ENCODE measurements around the gene TBC1D16. TPM values are rescaled to one million over a fixed set of nuclear protein-coding genes. Genes with fewer than 3 reads are reported as not detected.

Gene TBC1D16
- total and polyA plus RNA-seq, 10 of the 15 experiments (the other 5 are each of a cell fraction or from before 2014, with no cell fraction given) = 0.01 to 0.13 (median 0.06) TPM; not detected in 3

DNA sequence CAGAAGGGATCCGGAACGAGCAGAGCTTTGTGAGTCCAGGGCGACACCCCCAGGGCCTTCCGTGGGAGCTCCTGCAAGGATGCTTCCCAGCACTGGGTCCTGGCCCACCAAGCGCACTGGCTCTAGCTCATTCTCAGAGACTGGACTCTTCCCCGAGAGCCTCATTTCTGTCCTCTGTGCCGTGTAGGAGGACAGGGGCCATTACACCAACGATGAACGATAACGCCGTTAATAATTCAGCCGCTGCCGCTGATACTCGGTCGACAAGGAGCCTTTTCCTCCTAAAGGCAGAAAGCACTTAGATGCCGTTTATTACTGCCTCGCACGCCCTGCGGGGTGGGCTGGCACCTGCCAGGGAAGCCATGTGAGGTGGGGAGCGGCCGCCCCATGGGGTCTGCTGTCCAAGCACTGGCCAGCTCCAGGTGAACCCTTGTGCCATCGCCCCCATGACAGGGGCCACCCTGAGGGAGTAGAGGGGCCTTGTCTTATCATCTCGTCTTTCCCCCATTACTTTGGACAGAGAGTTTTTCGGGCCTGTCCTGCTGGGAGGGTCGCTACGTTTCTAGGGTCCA is 33.5 kb downstream of the TBC1D16 start:
- ChIA-PET POLR2A (no interaction called here), RAD21 (ENCODE audit: unreplicated experiment) (no interaction called here), CTCF (no interaction called here), SMC1A (ENCODE audit: uncharacterized antibody, unreplicated experiment) (no interaction called here)
- DNase-seq (ENCODE audit: low read depth, low spot score) (no peak), ATAC-seq (no peak), FAIRE-seq (no peak)
- Histone ChIP-seq H3K9me3 (replicated peaks; ENCODE audit: control insufficient read depth, insufficient read depth, low read length) (no peaks in the 10 kb centered on the region), H4K20me1 (ENCODE audit: control insufficient read depth, insufficient read depth) (no peaks in the 10 kb centered on the region), H3K27ac (ENCODE audit: control insufficient read depth, insufficient read depth) (no peak overlapping the region), H3K79me2 (ENCODE audit: control insufficient read depth, insufficient read depth, low read length) (no peaks in the 10 kb centered on the region), H2AFZ (ENCODE audit: control insufficient read depth, low read depth, low read length) (no peak overlapping the region), H3K4me1 (ENCODE audit: control insufficient read depth, insufficient read depth, low read length) (0 out of 2 replicates have a peak, but pooled peaks cover 4% of the 10 kb centered on the region), H3K36me3 (ENCODE audit: control insufficient read depth in 2 of 2, insufficient read depth in 2 of 2, low read length in 1 of 2) (no peaks in the 10 kb centered on the region), H3K4me2 (ENCODE audit: control insufficient read depth, insufficient read depth) (no peak overlapping the region), H3K27me3 (replicated peaks in 1 of 2; ENCODE audit: control insufficient read depth in 2 of 2, insufficient read depth in 2 of 2, low read length in 1 of 2) (no peaks in the 10 kb centered on the region), H3K4me3 (no peak overlapping the region), H3K9ac (ENCODE audit: control insufficient read depth, insufficient read depth, low read length) (no peak overlapping the region)
- WGBS (ENCODE audit: insufficient coverage, insufficient replicate concordance, low lambda C conversion rate, missing lambda C conversion rate) = 65% methylated on average over 24 of the region's 26 CpGs
- BruUV-seq (replicated peaks) = no TSS peak
- no peak for TF ChIP-seq MXI1 (IDR thresholded peaks at IDR 0.05; ENCODE audit: low read depth, low read length)
- TF ChIP-seq MEF2A (IDR thresholded peaks at IDR 0.05; ENCODE audit: insufficient read depth, low read depth, low read length) = no peak
- no peak for TF ChIP-seq PAX8 (IDR thresholded peaks at IDR 0.05)
- TF ChIP-seq RELA (IDR thresholded peaks at IDR 0.05; ENCODE audit: borderline replicate concordance, partially characterized antibody) = no peak
- no peak for TF ChIP-seq HCFC1 (IDR thresholded peaks at IDR 0.05; ENCODE audit: low read length)
- TF ChIP-seq POLR2AphosphoS2 (IDR thresholded peaks at IDR 0.05; ENCODE audit: low read depth, low read length) = no peak
- intact Hi-C loops (cut with micrococcal nuclease; ENCODE audit: unreplicated experiment) = no loop called here
- in situ Hi-C loops (cut with MboI) = no loop called here

DNA sequence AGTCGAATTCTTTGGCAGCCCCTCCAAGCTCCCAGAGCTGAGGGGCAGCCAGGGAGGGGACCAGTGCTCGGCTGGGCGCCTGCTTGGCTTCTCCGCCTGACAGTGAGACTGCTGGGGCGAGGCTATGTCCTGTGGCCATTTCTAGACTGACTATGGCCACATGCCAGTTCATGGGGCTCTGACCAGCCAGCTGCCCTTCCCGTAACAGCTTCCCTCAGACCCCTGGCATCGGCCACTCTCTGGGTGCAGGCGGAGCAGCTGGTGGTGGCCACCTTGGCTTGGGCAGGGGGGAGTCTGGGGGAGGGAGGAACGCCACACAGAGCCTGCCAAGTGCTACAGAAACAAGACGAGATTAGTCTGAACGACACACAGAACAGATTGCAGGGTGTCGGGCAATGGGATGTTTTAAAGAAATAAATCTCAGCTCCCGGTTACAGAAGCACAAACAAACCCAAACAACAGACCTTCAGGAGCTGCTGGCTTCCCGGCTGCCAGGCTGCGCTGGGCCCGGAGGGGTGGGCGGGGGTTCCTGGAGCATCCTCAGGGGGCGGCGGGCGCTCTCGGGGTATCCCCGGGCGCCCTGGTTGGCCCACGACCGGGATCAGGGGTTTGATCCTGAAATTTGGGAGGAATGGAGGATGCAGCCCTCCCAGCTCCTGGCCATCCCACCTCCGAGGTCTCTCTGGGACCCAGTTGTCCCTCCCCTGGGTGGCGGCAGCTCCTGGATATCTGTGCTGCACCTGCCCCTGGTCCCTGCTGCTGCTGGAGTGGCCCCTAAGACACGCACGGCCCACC is 34.5 kb downstream of the TBC1D16 start:
- Histone ChIP-seq H3K4me2 (ENCODE audit: control insufficient read depth, insufficient read depth) (no peak overlapping the region), H3K79me2 (ENCODE audit: control insufficient read depth, insufficient read depth, low read length) (no peaks in the 10 kb centered on the region), H3K36me3 (ENCODE audit: control insufficient read depth in 2 of 2, insufficient read depth in 2 of 2, low read length in 1 of 2) (no peaks in the 10 kb centered on the region), H2AFZ (ENCODE audit: control insufficient read depth, low read depth, low read length) (no peak overlapping the region), H3K4me1 (ENCODE audit: control insufficient read depth, insufficient read depth, low read length) (0 out of 2 replicates have a peak, but pooled peaks cover 4% of the 10 kb centered on the region), H3K4me3 (no peak overlapping the region), H3K27ac (ENCODE audit: control insufficient read depth, insufficient read depth) (no peak overlapping the region), H3K9me3 (replicated peaks; ENCODE audit: control insufficient read depth, insufficient read depth, low read length) (no peaks in the 10 kb centered on the region), H4K20me1 (ENCODE audit: control insufficient read depth, insufficient read depth) (no peaks in the 10 kb centered on the region), H3K9ac (ENCODE audit: control insufficient read depth, insufficient read depth, low read length) (no peak overlapping the region), H3K27me3 (replicated peaks in 1 of 2; ENCODE audit: control insufficient read depth in 2 of 2, insufficient read depth in 2 of 2, low read length in 1 of 2) (no peaks in the 10 kb centered on the region)
- ChIA-PET SMC1A (ENCODE audit: uncharacterized antibody, unreplicated experiment) (no interaction called here), CTCF (no interaction called here), RAD21 (ENCODE audit: unreplicated experiment) (no interaction called here), POLR2A (no interaction called here)
- intact Hi-C loops (cut with micrococcal nuclease; ENCODE audit: unreplicated experiment) = no loop called here
- in situ Hi-C loops (cut with MboI) = no loop called here
- DNase-seq (ENCODE audit: low read depth, low spot score) = no peak
- no peak for FAIRE-seq
- BruUV-seq (replicated peaks) = no TSS peak
- 50% methylated on average over 27 of the region's 29 CpGs for WGBS (ENCODE audit: insufficient coverage, insufficient replicate concordance, low lambda C conversion rate, missing lambda C conversion rate)
- no peak for ATAC-seq
- no peak for TF ChIP-seq FOS (IDR thresholded peaks at IDR 0.05; ENCODE audit: borderline replicate concordance, extremely low read depth, insufficient read length)
- no peak for TF ChIP-seq IRF4 (IDR thresholded peaks at IDR 0.05; ENCODE audit: low read depth, low read length)
- TF ChIP-seq POLR2AphosphoS5 (IDR thresholded peaks at IDR 0.05; ENCODE audit: low read length) = no peak
- TF ChIP-seq LARP7 (IDR thresholded peaks at IDR 0.05) = no peak
- no peak for TF ChIP-seq MYC (IDR thresholded peaks at IDR 0.05; ENCODE audit: insufficient read depth, insufficient read length, insufficient replicate concordance, low read length, severe bottlenecking)

All from GM12878 (cell line).